Activated T-helper 1 cell treated with anti-CD3 and anti-CD28 coated beads, Interleukin-12 subunit alpha, Interleukin-12 subunit beta, Interleukin-2, Interleukin-4 antibody, amounts not matched to agents 30 ng/mL and 10 ng/mL and 1 ng/mL, durations not matched to agents 14 hours and 24 hours and 36 hours (primary cell): ENCODE measurements around the gene ASXL2. TPM values are rescaled to one million over a fixed set of nuclear protein-coding genes. Genes with fewer than 3 reads are reported as not detected.
A peak's percentile ranks its signal among the peaks of the same experiment; 100 is the strongest.
"Not testable (repeated sequence)": the region's sequence is repeated elsewhere in the genome, so short reads cannot be mapped to it uniquely, and the experiment has no call there.

ENCODE experiments used
- DNase-seq: peaks from one replicate; pipeline ENCODE4 v3.0.0; 2021; ENCODE audit warnings: low spot score
- H3K27ac Mint-ChIP-seq: one replicate; pipeline ENCODE4 v1.8.0; 2021; ENCODE audit warnings: mild to moderate bottlenecking, mixed read lengths
- H3K27me3 Mint-ChIP-seq: one replicate; pipeline ENCODE4 v1.8.0; 2022; ENCODE audit warnings: mild to moderate bottlenecking, moderate library complexity, mixed read lengths; ENCODE audit not compliant: insufficient read depth
- H3K36me3 Mint-ChIP-seq: one replicate; pipeline ENCODE4 v1.8.0; 2021; ENCODE audit warnings: low read depth, mixed read lengths
- H3K4me1 Mint-ChIP-seq: one replicate; pipeline ENCODE4 v1.8.0; 2021; ENCODE audit warnings: low read depth, mixed read lengths
- H3K4me3 Mint-ChIP-seq: one replicate; pipeline ENCODE4 v1.8.0; 2021; ENCODE audit warnings: mild to moderate bottlenecking, moderate library complexity, mixed read lengths
- H3K9me3 Mint-ChIP-seq: one replicate; pipeline ENCODE4 v1.8.0; 2021; ENCODE audit warnings: mixed read lengths
- intact Hi-C: fragments of 100-400 bp; cut with micrococcal nuclease; formaldehyde crosslinking; loops from one replicate; pipeline ENCODE4 v1.15.1; 2024
- total RNA-seq: library from RNA; stranded (reverse); gene quantifications from 2 replicates; pipeline ENCODE4 v1.2.3, GENCODE V29; 2022

ASXL2 gene
- total RNA-seq, 1 donor from 2014 or later = 48.9 TPM

DNA sequence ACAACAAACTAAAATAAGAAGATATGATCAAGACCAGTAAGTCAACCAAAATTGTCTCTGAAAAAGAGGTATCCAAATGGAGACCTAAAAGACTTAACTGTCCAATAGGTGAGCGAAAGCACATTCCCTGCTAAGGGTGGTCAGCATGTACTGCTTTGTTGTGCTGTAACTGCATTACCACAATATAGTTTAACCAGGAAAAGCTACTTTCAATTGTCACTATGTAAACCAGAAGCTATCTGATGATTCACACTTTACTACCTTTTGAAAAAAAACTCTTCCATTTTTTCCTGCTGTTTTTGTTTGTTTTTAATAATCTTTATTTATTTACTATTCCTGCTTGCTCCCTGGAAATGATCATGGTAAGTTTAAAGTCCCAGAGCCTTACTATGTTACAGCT lies 36.1 kb downstream of the ASXL2 start:
- no peak overlapping the region for H3K27ac Mint-ChIP-seq
- peaks cover 11% of the 10 kb centered on the region for H3K36me3 Mint-ChIP-seq
- H3K4me3 Mint-ChIP-seq = no peak overlapping the region
- DNase-seq = no peak
- H3K27me3 Mint-ChIP-seq = no peaks in the 10 kb centered on the region
- intact Hi-C loops = no loop called here
- H3K9me3 Mint-ChIP-seq = no peaks in the 10 kb centered on the region
- H3K4me1 Mint-ChIP-seq = peaks cover 14% of the 10 kb centered on the region

- intact Hi-C loops = no loop called here
- no peak for DNase-seq
- Mint-ChIP-seq H3K36me3 (peaks cover 29% of the 10 kb centered on the region), H3K4me1 (peaks cover 20% of the 10 kb centered on the region), H3K27me3 (no peaks in the 10 kb centered on the region), H3K27ac (no peak overlapping the region), H3K9me3 (no peaks in the 10 kb centered on the region), H3K4me3 (no peak overlapping the region)
These were observed 40.0 kb downstream of the ASXL2 start for GRCh38 chr2:25838152-25838756.

DNA sequence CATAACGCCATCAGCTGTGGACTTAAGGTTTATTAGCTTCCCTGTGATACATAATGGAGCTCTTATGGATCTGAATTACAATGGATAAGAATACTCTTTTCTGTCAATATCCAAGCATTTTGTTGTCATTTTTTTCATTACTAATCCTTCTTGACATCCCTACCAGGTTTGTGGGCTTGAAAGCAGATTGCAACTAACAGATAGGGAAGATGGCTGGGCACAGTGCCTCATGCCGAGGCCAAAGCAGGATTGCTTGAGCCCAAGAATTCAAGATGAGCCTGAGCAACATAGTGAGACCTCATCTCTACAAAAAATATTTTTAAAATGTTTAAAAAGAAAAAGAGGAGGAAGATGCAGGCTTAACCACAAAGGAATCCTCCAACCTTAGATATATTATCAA lies 42.4 kb downstream of the ASXL2 start:
- Mint-ChIP-seq H3K27me3 (no peaks in the 10 kb centered on the region), H3K4me1 (peaks cover 44% of the 10 kb centered on the region), H3K9me3 (peaks cover 4% of the 10 kb centered on the region), H3K4me3 (no peak overlapping the region), H3K36me3 (peaks cover 37% of the 10 kb centered on the region), H3K27ac (no peak overlapping the region)
- intact Hi-C loops = no loop called here
- DNase-seq = no peak

- Mint-ChIP-seq H3K27me3 (no peaks in the 10 kb centered on the region), H3K27ac (no peak overlapping the region), H3K9me3 (peaks cover 4% of the 10 kb centered on the region), H3K4me1 (peaks cover 54% of the 10 kb centered on the region), H3K4me3 (peak overlapping the region; percentile 15), H3K36me3 (peaks cover 41% of the 10 kb centered on the region)
- no peak for DNase-seq
- intact Hi-C loops = no loop called here
These were observed 44.7 kb downstream of the ASXL2 start for GRCh38 chr2:25833566-25833965.

- Mint-ChIP-seq H3K27ac (peak overlapping the region; percentile 36), H3K4me1 (peaks cover 49% of the 10 kb centered on the region), H3K27me3 (no peaks in the 10 kb centered on the region)
These were observed 45.4 kb downstream of the ASXL2 start for GRCh38 chr2:25832897-25833296.

GRCh38 chr2:25831746-25832449 lies 46.4 kb downstream of the ASXL2 start:
- no peak for DNase-seq
- H3K9me3 Mint-ChIP-seq = peaks cover 4% of the 10 kb centered on the region
- intact Hi-C loops = loop anchor here (1.0 kb wide), 5 partner anchors 15 to 379 kb away; partner anchors contain the start of gene ASXL2

More at GRCh38 chr2:25832897-25833296, 45.4 kb downstream of the ASXL2 start:
- Mint-ChIP-seq H3K9me3 (peaks cover 4% of the 10 kb centered on the region), H3K4me3 (no peak overlapping the region), H3K36me3 (peaks cover 39% of the 10 kb centered on the region)
- no peak for DNase-seq
- intact Hi-C loops = loop anchor here (1.0 kb wide), 4 partner anchors 16 to 380 kb away; partner anchors contain the start of gene ASXL2

GRCh38 chr2:25829828-25830227 lies 48.5 kb downstream of the ASXL2 start:
- peaks cover 68% of the 10 kb centered on the region for H3K4me1 Mint-ChIP-seq
- intact Hi-C loops = no loop called here
- H3K27ac Mint-ChIP-seq = peak overlapping the region; percentile 69
- peak overlapping the region; percentile 13 for H3K4me3 Mint-ChIP-seq
- H3K36me3 Mint-ChIP-seq = peaks cover 34% of the 10 kb centered on the region
- DNase-seq = no peak
- peaks cover 6% of the 10 kb centered on the region for H3K9me3 Mint-ChIP-seq
- no peaks in the 10 kb centered on the region for H3K27me3 Mint-ChIP-seq

More at GRCh38 chr2:25831746-25832449, 46.4 kb downstream of the ASXL2 start:
- peak overlapping the region; percentile 63 for H3K4me3 Mint-ChIP-seq
- H3K27ac Mint-ChIP-seq = peak overlapping the region; percentile 90
- no peaks in the 10 kb centered on the region for H3K27me3 Mint-ChIP-seq
- peaks cover 37% of the 10 kb centered on the region for H3K36me3 Mint-ChIP-seq
- peaks cover 49% of the 10 kb centered on the region for H3K4me1 Mint-ChIP-seq

- H3K27me3 Mint-ChIP-seq = no peaks in the 10 kb centered on the region
- peaks cover 30% of the 10 kb centered on the region for H3K36me3 Mint-ChIP-seq
- peaks cover 73% of the 10 kb centered on the region for H3K4me1 Mint-ChIP-seq
- H3K27ac Mint-ChIP-seq = peak overlapping the region; percentile 69
- intact Hi-C loops = no loop called here
- no peak for DNase-seq
- no peak overlapping the region for H3K4me3 Mint-ChIP-seq
- peaks cover 6% of the 10 kb centered on the region for H3K9me3 Mint-ChIP-seq
These were observed 48.9 kb downstream of the ASXL2 start for GRCh38 chr2:25829377-25829704.

- peak overlapping the region; percentile 63 for H3K27ac Mint-ChIP-seq
- H3K4me3 Mint-ChIP-seq = peak overlapping the region; percentile 54
- intact Hi-C loops, H3K9me3 Mint-ChIP-seq, H3K27me3 Mint-ChIP-seq, DNase-seq: not testable (repeated sequence)
- peaks cover 26% of the 10 kb centered on the region for H3K36me3 Mint-ChIP-seq
- peaks cover 73% of the 10 kb centered on the region for H3K4me1 Mint-ChIP-seq
These were observed 49.5 kb downstream of the ASXL2 start for GRCh38 chr2:25828532-25829376.

DNA sequence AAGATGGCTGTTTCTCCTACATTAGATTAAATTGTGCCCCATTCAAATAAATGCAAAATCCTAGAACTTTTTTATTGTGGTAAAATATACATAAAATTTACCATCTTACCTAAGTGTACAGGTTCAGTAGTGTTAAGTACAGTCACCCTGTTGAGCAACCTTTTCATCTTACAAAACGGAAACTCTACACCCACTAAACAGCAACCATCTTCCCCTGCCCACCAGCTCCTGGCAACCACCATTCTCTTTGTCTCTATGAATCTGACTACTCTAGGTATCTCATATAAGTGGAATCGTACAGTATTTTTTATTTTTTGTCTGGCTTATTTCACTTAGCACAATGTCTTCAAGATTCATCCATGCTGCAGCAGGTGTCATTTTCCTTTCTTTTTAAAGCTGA lies 53.0 kb downstream of the ASXL2 start:
- peaks cover 6% of the 10 kb centered on the region for H3K9me3 Mint-ChIP-seq
- intact Hi-C loops = loop anchor here (1.0 to 2.0 kb wide), 6 partner anchors 8 to 244 kb away; partner anchors contain the start of gene ASXL2
- peak overlapping the region; percentile 69 for H3K27ac Mint-ChIP-seq
- peaks cover 23% of the 10 kb centered on the region for H3K36me3 Mint-ChIP-seq
- peaks cover 69% of the 10 kb centered on the region for H3K4me1 Mint-ChIP-seq
- no peaks in the 10 kb centered on the region for H3K27me3 Mint-ChIP-seq
- peak overlapping the region; percentile 50 for H3K4me3 Mint-ChIP-seq
- DNase-seq = peak; percentile 26

DNA sequence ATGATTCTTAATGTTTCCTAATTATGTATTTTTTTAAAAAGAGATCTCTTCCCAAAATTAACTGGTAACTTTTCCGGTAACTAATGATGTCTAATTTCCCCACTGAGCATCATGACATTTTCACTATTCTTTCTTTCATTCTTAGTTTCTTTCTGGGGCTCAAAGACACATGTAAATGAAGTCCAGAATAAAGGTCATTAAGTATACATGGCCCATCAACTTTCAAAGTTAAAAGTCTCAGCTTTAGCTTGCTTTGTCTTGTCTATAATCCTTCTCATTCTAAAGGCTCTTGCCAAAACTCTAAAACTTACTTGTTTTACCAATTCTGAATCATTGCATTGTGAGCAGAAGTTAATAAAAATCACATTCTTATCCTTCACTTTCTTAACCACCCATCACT lies 53.6 kb downstream of the ASXL2 start:
- Mint-ChIP-seq H3K27ac (peak overlapping the region; percentile 69), H3K27me3 (no peaks in the 10 kb centered on the region), H3K9me3 (peaks cover 6% of the 10 kb centered on the region), H3K4me3 (peak overlapping the region; percentile 50), H3K36me3 (peaks cover 19% of the 10 kb centered on the region), H3K4me1 (peaks cover 64% of the 10 kb centered on the region)
- intact Hi-C loops = loop anchor here (1.0 to 2.0 kb wide), 6 partner anchors 7 to 244 kb away; partner anchors contain the start of gene ASXL2
- no peak for DNase-seq

GRCh38 chr2:25824216-25824615 lies 54.1 kb downstream of the ASXL2 start:
- H3K4me3 Mint-ChIP-seq = peak overlapping the region; percentile 50
- intact Hi-C loops = loop anchor here (2.0 kb wide), 3 partner anchors 29 to 245 kb away; no protein-coding TSS in a partner anchor
- peaks cover 6% of the 10 kb centered on the region for H3K9me3 Mint-ChIP-seq
- DNase-seq = no peak
- H3K36me3 Mint-ChIP-seq = peaks cover 16% of the 10 kb centered on the region
- no peaks in the 10 kb centered on the region for H3K27me3 Mint-ChIP-seq
- peak overlapping the region; percentile 69 for H3K27ac Mint-ChIP-seq
- H3K4me1 Mint-ChIP-seq = peaks cover 59% of the 10 kb centered on the region
